Pancreas (tissue), 10 donors: ENCODE results near the gene NUDT7. TPM values are rescaled to one million over a fixed set of nuclear protein-coding genes. Genes with fewer than 3 reads are reported as not detected.

Source experiments
- ATAC-seq, 4 donors: fragments of 200-7000 bp; cut with Tn5 transposase; one replicate each; pipeline versions ENCODE4 v1.8.0 to v1.9.1; 2020; ENCODE audit warnings: mild to moderate bottlenecking in 4 of 4, moderate library complexity in 4 of 4
- DNase-seq, 6 donors: peaks; one replicate each; pipeline ENCODE4 v3.0.0-alpha.2; 2020
- FAIRE-seq: peaks from 2 replicates; lab custom pipeline; 2012; peaks lifted over from hg19 to GRCh38; lab: Jason Lieb, UNC
- H3K27ac ChIP-seq, 4 donors: fragments of 200-600 bp; sonication (generic); 1 replicate in 3 of 4; 2 replicates in 1 of 4; pipeline versions ENCODE4 v1.5.0 to v1.8.0; 2020
- H3K27me3 ChIP-seq, 4 donors: fragments of 200-600 bp; one replicate each; pipeline ENCODE4 v1.8.0; 2021
- H3K36me3 ChIP-seq, 3 donors: fragments of 200-600 bp; sonication (generic) in 1 of 3; one replicate each; pipeline versions ENCODE4 v1.5.0 to v1.8.0; 2020 to 2021
- H3K4me1 ChIP-seq, 3 donors: fragments of 200-600 bp; one replicate each; pipeline ENCODE4 v1.8.0; 2021
- H3K4me3 ChIP-seq, 4 donors: fragments of 200-600 bp; sonication (generic) in 2 of 4; one replicate each; pipeline versions ENCODE4 v1.5.0 to v1.8.0; 2020 to 2021
- H3K9me3 ChIP-seq, 4 donors: fragments of 200-600 bp; one replicate each; pipeline ENCODE4 v1.8.0; 2021
- CTCF ChIP-seq, 4 donors: fragments of 200-600 bp; sonication (generic) in 3 of 4; IDR thresholded peaks; one replicate each; pipeline versions ENCODE4 v1.5.0 to v1.8.0; 2021; ENCODE audit warnings: antibody characterized with exemption in 4 of 4
- WGBS, 2 donors: extraction: QIAGEN DNeasy Blood & Tissue Kit; methylation state at CpG; one replicate each; pipeline ENCODE4 v1.1.7; 2013; 5-methylcytosine and 5-hydroxymethylcytosine counted together
- intact Hi-C, 3 donors: fragments of 100-400 bp; cut with DNase I; formaldehyde crosslinking; loops; one replicate each; pipeline versions ENCODE4 v1.11.1 to v1.14.2; 2022
- polyA plus RNA-seq, 2 donors: library from polyadenylated mRNA; stranded (reverse); fragments of 200-250 nt; gene quantifications; one replicate each; pipeline ENCODE4 v1.2.3, GENCODE V29; 2013
- total RNA-seq, 6 donors: library from RNA; stranded (reverse); fragmentation: NEBNext Ultra II Directional in 4 of 6; extraction: Animal tissue kit (Norgen Biotek cat#: 25700) in 4 of 6; gene quantifications; one replicate each; pipeline versions ENCODE4 v1.2.1 to v1.2.4, GENCODE V29; 2021 to 2023
- donor health status: healthy with polysubstance abuse.
- donor health status: DM: no; HTN: no; CAD: no; lungs with moderate emphysema.
- donor health status: DM: no; HTN: no; CAD: no.
- donor health status: control.
- donor health status: control.
- donor health status: Bipolar disorder and iron deficiency.
- donor health status: DM: yes; HTN: yes; CAD: no.
- donor health status: DM: no; HTN: no; CAD: no.
- donor health status: DM: no; HTN: no; CAD: no.
- donor health status: DM: yes; HTN: yes; CAD: no.

NUDT7 gene
- total and polyA plus RNA-seq, 8 donors, result 2.7 to 9.3 (median 4.1) TPM

GRCh38 chr16:77679391-77679790, 42.9 kb upstream of the NUDT7 start:
- Histone ChIP-seq H3K36me3 (no peaks in the 10 kb centered on the region), H3K4me3 (no peak overlapping the region), H3K27me3 (no peaks in the 10 kb centered on the region), H3K9me3 (no peaks in the 10 kb centered on the region), H3K4me1 (no peaks in the 10 kb centered on the region), H3K27ac (no peak overlapping the region)
- ATAC-seq, result no peak
- intact Hi-C loops, result loop anchor here in 1 of 3 donors (5.0 kb wide), 1 partner anchor 293 kb away; no protein-coding TSS in a partner anchor
- 55 to 62% methylated on average over 3 of the region's 3 CpGs for WGBS, 2 donors
- no peak for DNase-seq
- FAIRE-seq, result no peak
- TF ChIP-seq CTCF (IDR thresholded peaks at IDR 0.05), result no peak

DNA sequence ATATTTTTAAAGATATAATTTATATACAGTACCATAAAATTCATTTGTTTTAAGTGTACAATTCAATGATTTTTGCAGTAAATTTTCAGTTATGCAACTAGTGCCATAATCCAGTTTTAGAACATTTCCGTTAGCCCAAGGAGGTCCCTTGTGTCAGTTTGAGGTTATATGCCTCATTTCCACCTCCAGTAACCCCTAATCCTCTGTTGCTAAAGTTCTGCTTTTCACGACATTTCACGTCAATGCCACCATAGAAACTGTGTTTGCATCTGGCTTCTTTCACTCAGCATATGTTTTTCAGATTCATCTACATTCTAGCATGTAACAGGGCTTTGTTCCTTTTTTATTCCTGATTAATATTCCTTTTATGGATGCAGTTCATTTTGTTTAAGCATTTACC, 42.4 kb upstream of the NUDT7 start:
- DNase-seq (no peak), FAIRE-seq (no peak), ATAC-seq (no peak)
- Histone ChIP-seq H3K27ac (no peak overlapping the region), H3K36me3 (no peaks in the 10 kb centered on the region), H3K4me3 (no peak overlapping the region), H3K4me1 (no peaks in the 10 kb centered on the region), H3K27me3 (no peaks in the 10 kb centered on the region), H3K9me3 (no peaks in the 10 kb centered on the region)
- no peak for TF ChIP-seq CTCF (IDR thresholded peaks at IDR 0.05)
- intact Hi-C loops, result loop anchor here in 2 of 3 donors (5.0 to 10.0 kb wide), 2 partner anchors 285 to 292 kb away; no protein-coding TSS in a partner anchor
- 45 to 46% methylated on average over 3 of the region's 3 CpGs for WGBS, 2 donors

- no peak for FAIRE-seq
- no peak overlapping the region for H3K4me3 ChIP-seq
- ATAC-seq, result no peak
- DNase-seq, result no peak
- H3K36me3 ChIP-seq, result no peaks in the 10 kb centered on the region
- TF ChIP-seq CTCF (IDR thresholded peaks at IDR 0.05), result no peak
- H3K27me3 ChIP-seq, result no peaks in the 10 kb centered on the region
- intact Hi-C loops, result loop anchor here in 1 of 3 donors (10.0 kb wide), 1 partner anchor 284 kb away; no protein-coding TSS in a partner anchor
- WGBS, 2 donors, result 84 to 93% methylated on average over 3 of the region's 3 CpGs
- no peak overlapping the region for H3K27ac ChIP-seq
- H3K9me3 ChIP-seq, result no peaks in the 10 kb centered on the region
- H3K4me1 ChIP-seq, result no peaks in the 10 kb centered on the region
These were observed 41.8 kb upstream of the NUDT7 start for GRCh38 chr16:77680496-77680895.

GRCh38 chr16:77682586-77682985, 39.7 kb upstream of the NUDT7 start:
- Histone ChIP-seq H3K4me3 (no peak overlapping the region), H3K9me3 (no peaks in the 10 kb centered on the region), H3K4me1 (no peaks in the 10 kb centered on the region), H3K27me3 (no peaks in the 10 kb centered on the region), H3K27ac (no peak overlapping the region), H3K36me3 (no peaks in the 10 kb centered on the region)
- no peak for DNase-seq
- ATAC-seq, result no peak
- intact Hi-C loops, result loop anchor here in 1 of 3 donors (10.0 kb wide), 1 partner anchor 282 kb away; no protein-coding TSS in a partner anchor
- FAIRE-seq, result no peak
- no peak for TF ChIP-seq CTCF (IDR thresholded peaks at IDR 0.05)
- 62 to 72% methylated on average over 10 of the region's 10 CpGs for WGBS, 2 donors

- FAIRE-seq (no peak), ATAC-seq (no peak), DNase-seq (no peak)
- intact Hi-C loops, result loop anchor here in 1 of 3 donors (10.0 kb wide), 1 partner anchor 281 kb away; no protein-coding TSS in a partner anchor
- no peaks in the 10 kb centered on the region for H3K9me3 ChIP-seq
- H3K27ac ChIP-seq, result no peak overlapping the region
- no peak overlapping the region for H3K4me3 ChIP-seq
- 52 to 53% methylated on average over 4 of the region's 4 CpGs for WGBS, 2 donors
- no peaks in the 10 kb centered on the region for H3K27me3 ChIP-seq
- H3K4me1 ChIP-seq, result no peaks in the 10 kb centered on the region
- no peak for TF ChIP-seq CTCF (IDR thresholded peaks at IDR 0.05)
- no peaks in the 10 kb centered on the region for H3K36me3 ChIP-seq
These were observed 38.7 kb upstream of the NUDT7 start for GRCh38 chr16:77683397-77684180.
